Activated T-cell treated with anti-CD3 and anti-CD28 coated beads for 24 hours (primary cell): ENCODE results near the gene TRRAP.
"Not testable (repeated sequence)": the region's sequence is repeated elsewhere in the genome, so short reads cannot be mapped to it uniquely, and the experiment has no call there.

Experiments
- DNase-seq: peaks from one replicate; pipeline ENCODE4 v3.0.0-alpha.2; 2020; ENCODE audit warnings: low read depth

TRRAP gene

DNA sequence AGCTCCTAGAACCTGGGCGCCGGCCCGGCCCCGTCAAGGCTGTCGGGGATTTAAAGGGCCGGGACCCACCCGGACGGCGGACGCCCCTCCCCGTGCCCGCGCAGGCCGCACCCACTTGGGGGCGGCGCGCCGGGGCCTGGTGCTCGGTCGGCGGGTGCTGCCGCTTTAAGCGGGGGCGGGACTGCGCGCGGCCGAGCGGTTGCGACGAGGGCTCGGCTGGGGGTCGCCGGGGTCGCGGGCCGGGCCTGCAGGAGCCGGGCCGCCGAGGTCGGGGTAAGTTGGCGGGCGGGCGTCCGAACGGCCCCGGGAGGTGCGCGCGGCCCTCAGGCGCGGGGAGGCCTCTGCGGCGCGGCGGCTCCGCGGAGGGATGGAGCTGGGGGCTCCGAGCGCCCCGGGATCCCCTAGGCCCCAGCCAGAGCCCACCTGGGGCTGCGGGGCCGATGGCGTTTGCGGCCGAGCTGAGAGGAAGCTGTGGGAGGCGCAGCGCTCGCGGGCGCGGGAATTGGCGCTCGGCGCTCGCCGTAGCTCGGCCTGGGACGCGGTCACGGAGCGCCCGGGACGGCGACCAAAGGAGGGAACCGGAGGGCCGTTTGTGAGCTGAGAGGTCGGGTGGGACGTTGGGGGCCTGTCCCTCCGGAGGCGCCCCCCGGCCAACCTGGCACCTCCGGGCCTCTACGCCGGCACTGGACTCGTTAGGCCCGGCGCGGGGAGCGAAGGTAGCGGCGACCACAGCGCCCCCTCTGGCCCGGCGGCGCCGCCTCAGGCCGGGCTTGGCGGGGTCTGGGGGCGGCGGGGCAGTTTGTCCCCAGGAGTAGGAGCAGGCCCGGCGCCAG lies at the start of gene TRRAP:
TSS of gene TRRAP (plus strand) at position 168 of the 833 bp plus-strand sequence. CDS start 2,619 bp downstream, outside the sequence.
- peak; percentile 68 for DNase-seq

DNA sequence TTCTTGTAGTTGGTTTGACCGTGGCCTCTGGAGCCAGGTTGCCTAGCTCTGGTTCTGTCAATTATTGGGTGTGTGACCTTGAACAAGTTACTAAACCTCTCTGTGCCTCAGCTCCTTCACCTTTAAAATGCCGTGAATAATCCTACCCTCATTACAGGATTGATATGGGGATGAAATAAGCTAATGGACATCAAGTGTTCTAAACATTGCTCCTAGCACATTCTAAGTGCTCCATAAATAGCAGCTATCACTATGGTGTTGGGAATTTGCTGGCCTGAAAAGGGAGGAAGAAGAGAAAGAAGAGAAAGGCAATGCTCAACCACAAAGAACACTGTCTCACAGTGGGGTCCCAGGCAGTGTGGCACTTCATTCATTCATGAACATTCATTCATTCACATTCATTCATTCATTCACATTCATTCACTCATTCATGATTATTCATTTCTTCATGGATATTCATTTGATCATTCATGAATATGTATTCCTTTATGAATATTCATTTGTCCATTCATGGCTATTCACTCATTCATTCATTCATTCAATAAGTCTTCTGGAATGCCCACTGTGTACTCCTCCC lies 47.3 kb upstream of the TRRAP start:
- DNase-seq: no peak

- DNase-seq: peak; percentile 10
These were observed 46.6 kb upstream of the TRRAP start for GRCh38 chr7:98831641-98832221.

DNA sequence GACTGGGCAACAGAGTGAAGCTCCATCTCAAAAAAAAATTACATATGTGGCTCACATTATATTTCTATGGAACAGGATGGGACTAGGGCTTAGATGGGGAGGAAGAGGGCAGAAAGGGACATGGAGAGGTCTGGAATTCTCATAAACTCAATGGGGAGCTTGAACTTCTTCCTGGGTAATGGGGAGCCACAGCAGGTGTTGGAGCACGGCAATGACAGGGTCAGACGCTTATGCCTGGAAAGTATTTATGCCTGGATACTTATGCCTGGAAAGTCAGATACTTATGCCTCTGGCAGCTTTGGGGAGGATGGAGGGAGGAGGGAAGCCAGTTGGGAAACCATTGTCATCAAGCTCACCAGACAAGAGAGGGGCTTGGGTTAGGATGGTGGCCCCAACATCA lies 45.3 kb upstream of the TRRAP start:
- no peak for DNase-seq

GRCh38 chr7:98834949-98835348 lies 43.4 kb upstream of the TRRAP start:
- no peak for DNase-seq

DNA sequence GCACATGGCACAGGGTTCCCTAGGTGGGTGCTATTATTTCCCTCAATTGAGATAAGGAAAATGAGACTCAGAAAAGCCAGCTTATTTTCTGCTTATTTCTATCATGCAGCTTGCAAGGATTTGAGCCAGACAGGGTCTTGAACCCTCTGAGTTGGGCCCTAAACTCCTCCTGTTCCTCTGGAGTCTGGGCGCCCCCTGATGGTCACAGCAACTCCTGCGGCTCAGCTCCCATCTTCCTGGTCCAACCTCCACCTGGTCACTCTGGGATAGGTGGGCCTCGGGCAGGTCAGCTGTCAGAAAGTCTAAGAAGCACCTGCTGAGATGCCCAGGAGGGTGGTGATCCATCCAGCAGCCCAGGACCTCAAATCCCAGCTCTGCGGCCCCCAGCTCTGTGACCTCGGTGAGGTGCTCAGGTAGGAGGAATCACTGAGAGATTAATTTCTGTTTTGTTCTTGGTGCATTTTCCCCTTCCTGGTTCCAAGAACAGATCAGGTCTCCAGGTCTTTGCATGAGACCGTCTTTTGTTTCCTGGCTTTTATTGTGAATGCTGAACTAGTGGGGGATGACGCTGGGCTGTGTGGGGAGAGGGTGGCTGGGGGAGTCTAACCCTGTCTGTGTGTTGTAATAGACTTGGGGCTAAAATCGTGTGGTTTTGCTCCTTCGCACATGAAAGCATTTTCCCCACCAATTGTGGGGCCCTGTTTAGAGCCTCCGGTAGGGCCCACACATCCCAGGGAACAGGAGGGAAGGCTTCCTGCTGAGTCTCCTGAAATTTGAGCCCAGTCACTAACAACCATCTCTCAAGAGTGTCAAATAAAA lies 41.3 kb upstream of the TRRAP start:
- no peak for DNase-seq

- no peak for DNase-seq
These were observed 40.7 kb upstream of the TRRAP start for GRCh38 chr7:98837630-98837972.

GRCh38 chr7:98840096-98840495 lies 38.2 kb upstream of the TRRAP start:
- no peak for DNase-seq

- DNase-seq: no peak
These were observed 37.6 kb upstream of the TRRAP start for GRCh38 chr7:98840722-98841121.

DNA sequence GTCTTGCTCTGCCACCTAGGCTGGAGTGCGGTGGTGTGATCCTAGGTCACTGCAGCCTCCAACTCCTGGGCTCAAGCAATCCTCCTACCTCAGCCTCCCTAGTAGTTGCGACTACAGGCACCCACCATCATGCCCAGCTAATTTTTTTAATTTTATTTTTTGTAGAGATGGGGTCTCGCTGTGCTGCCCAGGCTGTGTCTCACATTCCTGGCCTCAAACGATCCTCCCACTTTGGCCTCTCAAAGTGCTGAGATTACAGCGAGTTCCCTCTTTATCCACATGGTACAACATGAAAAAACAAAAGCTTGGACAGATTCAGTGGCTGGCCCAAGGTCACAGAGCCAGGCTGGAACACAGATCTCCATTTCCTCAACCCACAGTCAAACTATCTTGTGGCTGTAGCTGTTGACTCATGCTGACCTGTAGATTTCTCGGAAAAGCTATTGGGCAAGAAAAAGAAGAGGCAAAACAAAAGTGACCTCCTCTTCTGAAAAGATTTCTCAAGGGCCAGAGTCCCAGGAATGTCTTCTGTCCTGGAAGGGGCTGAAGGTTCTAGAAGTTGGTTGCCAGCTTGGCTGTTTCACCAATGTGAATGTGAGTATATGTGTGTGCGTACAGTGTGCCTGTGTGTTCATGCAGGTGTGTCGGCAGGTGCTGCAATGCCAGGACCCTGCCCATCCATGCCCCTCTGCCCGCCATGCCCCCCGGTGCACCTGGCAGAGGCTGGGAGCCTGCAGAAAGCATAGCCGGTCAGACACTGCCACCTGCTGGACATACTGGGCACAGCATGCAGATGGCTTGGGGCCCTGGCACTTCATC lies 36.9 kb upstream of the TRRAP start:
- DNase-seq: peak; percentile 52

- not testable (repeated sequence) for DNase-seq
These were observed 35.8 kb upstream of the TRRAP start for GRCh38 chr7:98842552-98842951.

DNA sequence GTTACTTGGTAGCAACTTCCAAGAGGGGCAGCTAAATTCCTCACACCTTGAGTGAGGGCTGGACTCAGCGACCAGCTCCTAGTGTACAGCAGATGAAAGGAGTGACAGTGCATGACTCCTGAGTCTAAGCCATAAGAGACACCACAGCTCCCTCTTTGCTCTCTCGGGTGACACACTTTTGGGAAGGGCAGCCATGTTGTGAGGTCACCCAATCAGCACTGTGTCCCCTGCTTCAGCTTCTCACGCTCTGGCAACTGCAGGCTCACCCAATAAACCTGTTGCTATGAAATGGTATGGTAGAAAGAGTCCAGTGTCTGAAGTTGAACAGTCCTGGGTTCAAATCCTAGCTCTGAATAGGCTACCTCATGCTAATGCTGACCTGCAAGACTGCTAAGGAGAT lies 29.4 kb upstream of the TRRAP start:
- no peak for DNase-seq

- no peak for DNase-seq
These were observed 25.5 kb upstream of the TRRAP start for GRCh38 chr7:98852826-98853225.

DNA sequence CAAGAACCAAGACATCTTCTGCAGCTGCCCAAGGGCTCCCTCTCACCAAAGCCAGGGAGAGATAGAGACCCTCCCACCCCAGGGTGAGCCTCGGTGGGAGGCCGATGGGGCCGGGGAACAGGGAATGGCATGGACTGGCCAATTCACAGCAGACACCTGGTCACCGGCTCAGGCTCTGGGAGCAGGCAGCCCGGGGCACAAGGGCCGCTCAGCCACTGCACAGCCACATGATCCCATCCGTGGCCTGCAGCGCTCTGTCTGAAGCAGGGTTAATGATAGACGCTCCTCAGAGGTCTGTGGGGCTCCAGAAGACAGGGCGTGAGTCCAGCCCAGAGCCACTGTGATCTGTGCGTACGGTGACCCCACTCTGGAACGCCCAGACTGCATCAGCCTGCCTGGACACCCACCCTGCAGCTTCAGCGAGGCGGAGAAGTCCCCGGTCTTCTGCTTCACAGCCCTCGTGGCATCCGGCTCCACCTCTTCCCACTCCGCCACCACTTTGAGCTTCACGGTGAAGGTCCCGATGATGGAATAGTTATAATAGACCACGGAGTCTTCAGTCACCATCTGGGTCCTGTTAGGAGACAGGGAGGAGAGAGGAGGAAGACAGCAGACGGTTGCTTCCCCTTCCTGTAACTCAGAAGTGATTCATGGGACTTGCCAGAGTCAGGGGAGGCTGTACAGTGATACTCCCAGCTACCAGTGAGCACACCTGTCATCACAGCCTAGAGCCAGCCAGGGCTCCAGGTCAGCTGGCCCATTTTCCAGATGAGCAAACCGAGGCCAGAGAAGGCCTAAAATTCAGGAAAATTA lies 22.5 kb upstream of the TRRAP start:
- no peak for DNase-seq

- DNase-seq: no peak
These were observed 18.3 kb upstream of the TRRAP start for GRCh38 chr7:98860071-98860470.

DNA sequence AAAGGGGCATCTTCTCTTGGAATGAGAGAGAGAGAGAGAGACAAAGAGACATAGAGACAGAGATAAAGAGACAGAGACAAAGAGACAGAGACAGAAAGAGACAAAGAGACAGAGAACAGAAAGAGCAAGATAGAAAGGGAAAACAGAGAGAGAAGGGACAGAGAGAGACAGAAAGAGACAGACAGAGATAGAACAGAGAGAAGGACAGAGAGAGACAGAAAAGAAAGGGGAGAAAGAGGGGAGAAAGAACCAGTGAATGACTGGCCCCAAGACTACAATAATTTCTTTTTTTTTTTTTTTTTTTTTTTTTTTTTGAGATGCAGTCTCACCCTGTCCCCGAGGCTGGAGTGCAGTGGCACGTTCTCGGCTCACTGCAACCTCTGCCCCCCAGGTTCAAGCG lies 16.1 kb upstream of the TRRAP start:
- no peak for DNase-seq

DNA sequence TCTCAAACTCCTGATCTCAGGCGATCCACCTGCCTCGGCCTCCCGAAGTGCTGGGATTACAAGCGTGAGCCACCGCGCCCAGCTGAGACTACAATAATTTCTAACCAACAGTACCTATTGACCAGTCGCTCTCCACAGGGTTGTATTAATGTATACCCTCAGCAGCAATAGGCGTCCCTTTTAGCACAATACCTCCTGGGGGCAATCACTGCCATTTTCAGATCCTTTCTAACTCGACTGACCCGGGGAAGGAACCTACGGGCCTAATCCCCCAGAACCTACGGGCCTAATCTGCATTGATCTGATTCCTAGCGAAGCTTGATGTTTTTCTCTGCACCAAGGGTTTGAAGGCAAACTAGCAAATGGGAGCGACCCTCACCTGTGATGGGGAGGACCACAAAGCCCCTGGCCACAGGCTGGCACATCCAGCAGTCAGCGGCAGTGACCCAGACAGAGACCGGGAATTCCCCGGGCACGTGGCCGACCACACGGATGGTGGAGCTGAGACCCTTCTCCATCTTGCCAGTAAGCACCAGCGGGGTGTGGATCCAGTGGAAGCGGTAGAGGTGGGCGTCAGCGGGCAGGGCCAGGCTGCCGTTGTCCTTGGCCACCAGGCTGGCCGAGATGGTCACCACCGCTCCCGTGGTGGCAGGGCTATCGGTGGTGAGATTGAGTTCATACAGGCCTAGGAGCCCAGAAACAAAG lies 15.5 kb upstream of the TRRAP start:
- DNase-seq: no peak

- no peak for DNase-seq
These were observed 14.7 kb upstream of the TRRAP start for GRCh38 chr7:98863601-98864000.

GRCh38 chr7:98864731-98865453 lies 13.4 kb upstream of the TRRAP start:
- DNase-seq: no peak

GRCh38 chr7:98866351-98866750 lies 12.0 kb upstream of the TRRAP start:
- no peak for DNase-seq
